NCI-H510A treated with DMSO at 0.1 percent for 48 hours (cell line): Measurements from ENCODE around the gene RAB40B.
"Not testable (repeated sequence)": the region's sequence is repeated elsewhere in the genome, so short reads cannot be mapped to it uniquely, and the experiment has no call there.

Experiments
- DNase-seq: peaks from one replicate; lab custom pipeline; 2025; lab: John Stamatoyannopoulos, UW

The RAB40B gene

GRCh38 chr17:82668024-82668630, 30.4 kb downstream of the RAB40B start:
- DNase-seq: no peak

- DNase-seq: no peak
Observed at GRCh38 chr17:82667668-82668000, 30.9 kb downstream of the RAB40B start.

- no peak for DNase-seq
Observed at GRCh38 chr17:82666931-82667667, 31.4 kb downstream of the RAB40B start.

- no peak for DNase-seq
Observed at GRCh38 chr17:82665891-82666290, 32.6 kb downstream of the RAB40B start.

- DNase-seq: no peak
Observed at GRCh38 chr17:82665217-82665616, 33.3 kb downstream of the RAB40B start.

GRCh38 chr17:82664701-82665182, 33.8 kb downstream of the RAB40B start:
- no peak for DNase-seq

GRCh38 chr17:82664276-82664575, 34.3 kb downstream of the RAB40B start:
- no peak for DNase-seq

- DNase-seq: no peak
Observed at GRCh38 chr17:82663381-82664275, 34.9 kb downstream of the RAB40B start.

- no peak for DNase-seq
Observed at GRCh38 chr17:82662711-82663261, 35.7 kb downstream of the RAB40B start.

- DNase-seq: no peak
Observed at GRCh38 chr17:82661717-82662683, 36.5 kb downstream of the RAB40B start.

- DNase-seq: no peak
Observed at GRCh38 chr17:82659886-82660285, 38.6 kb downstream of the RAB40B start.

GRCh38 chr17:82658796-82659452, 39.6 kb downstream of the RAB40B start:
- DNase-seq: no peak

- no peak for DNase-seq
Observed at GRCh38 chr17:82658331-82658730, 40.2 kb downstream of the RAB40B start.

- no peak for DNase-seq
Observed at GRCh38 chr17:82657926-82658325, 40.6 kb downstream of the RAB40B start.

- DNase-seq: no peak
Observed at GRCh38 chr17:82656266-82656665, 42.2 kb downstream of the RAB40B start.

- DNase-seq: no peak
Observed at GRCh38 chr17:82655523-82655922, 43.0 kb downstream of the RAB40B start.

- no peak for DNase-seq
Observed at GRCh38 chr17:82655038-82655479, 43.4 kb downstream of the RAB40B start.

GRCh38 chr17:82654611-82655010, 43.9 kb downstream of the RAB40B start:
- not testable (repeated sequence) for DNase-seq

- DNase-seq: no peak
Observed at GRCh38 chr17:82653651-82654528, 44.6 kb downstream of the RAB40B start.

- no peak for DNase-seq
Observed at GRCh38 chr17:82650723-82651122, 47.8 kb downstream of the RAB40B start.
